ENCODE measurements around the gene CCDC12. TPM values are rescaled to one million over a fixed set of nuclear protein-coding genes. Genes with fewer than 3 reads are reported as not detected.

CCDC12 gene
- total and polyA plus RNA-seq, 12 donors: 33.2 to 145 (median 70.0) TPM

GRCh38 chr3:46900007-46900292 is 76.6 kb downstream of the CCDC12 start:
- Histone ChIP-seq H3K9me3 (replicated peaks in 1 of 3) (no peaks in the 10 kb centered on the region), H3K4me1 (replicated peaks in 1 of 2) (peaks cover 0 to 5% of the 10 kb centered on the region in 2 donors), H3K4me3 (no peak overlapping the region), H3K27me3 (peaks cover 11% of the 10 kb centered on the region), H3K36me3 (replicated peaks in 1 of 2) (no peaks in the 10 kb centered on the region), H3K27ac (no peak overlapping the region)
- DNase-seq: no peak
- TF ChIP-seq CTCF (IDR thresholded peaks at IDR 0.05) (no peak), POLR2A (IDR thresholded peaks at IDR 0.05) (no peak)
- WGBS, 4 donors: 62 to 92% (median 75%) methylated on average over 2 to 5 of the region's 5 CpGs; no CpG with 5 or more reads in 1 of the 4 donors
- intact Hi-C loops (cut with DNase I): loop anchor here in 1 of 2 donors (5.0 kb wide), 1 partner anchor 38 kb away; the partner anchor contains the start of gene MYL3

- TF ChIP-seq CTCF (IDR thresholded peaks at IDR 0.05) (no peak), POLR2A (IDR thresholded peaks at IDR 0.05) (no peak)
- DNase-seq: peak in 1 of 7 donors; percentile 18
- Histone ChIP-seq H3K36me3 (replicated peaks in 1 of 2) (no peaks in the 10 kb centered on the region), H3K27me3 (peaks cover 11% of the 10 kb centered on the region), H3K4me1 (replicated peaks in 1 of 2) (peaks cover 0 to 5% of the 10 kb centered on the region in 2 donors), H3K9me3 (replicated peaks in 1 of 3) (no peaks in the 10 kb centered on the region), H3K4me3 (no peak overlapping the region), H3K27ac (peak overlapping the region in 2 of 5 donors; percentile 5 to 13)
- intact Hi-C loops (cut with DNase I): loop anchor here (5.0 kb wide), 2 partner anchors 37 to 197 kb away; partner anchors contain the start of genes MYL3 (in 1 of the 2) and TMIE (in 1 of the 2)
- 68 to 85% (median 79%) methylated on average over 12 to 22 of the region's 22 CpGs for WGBS, 4 donors
Measured at GRCh38 chr3:46899151-46900006, 77.2 kb downstream of the CCDC12 start.

- intact Hi-C loops (cut with DNase I): loop anchor here in 1 of 2 donors (5.0 kb wide), 1 partner anchor 196 kb away; the partner anchor contains the start of gene TMIE
- Histone ChIP-seq H3K9me3 (replicated peaks in 1 of 3) (no peaks in the 10 kb centered on the region), H3K27ac (peak overlapping the region in 1 of 5 donors; percentile 3), H3K4me3 (no peak overlapping the region), H3K4me1 (replicated peaks in 1 of 2) (peaks cover 0 to 5% of the 10 kb centered on the region in 2 donors), H3K27me3 (peaks cover 11% of the 10 kb centered on the region), H3K36me3 (replicated peaks in 1 of 2) (no peaks in the 10 kb centered on the region)
- DNase-seq: peak in 1 of 7 donors; percentile 8
- WGBS, 4 donors: 17 to 38% (median 28%) methylated on average over 21 to 71 of the region's 71 CpGs
- TF ChIP-seq POLR2A (IDR thresholded peaks at IDR 0.05) (no peak), CTCF (IDR thresholded peaks at IDR 0.05) (no peak)
Measured at GRCh38 chr3:46898321-46899150, 78.0 kb downstream of the CCDC12 start.

GRCh38 chr3:46897829-46898320 is 78.7 kb downstream of the CCDC12 start:
- Histone ChIP-seq H3K27me3 (peaks cover 11% of the 10 kb centered on the region), H3K27ac (no peak overlapping the region), H3K4me3 (no peak overlapping the region), H3K36me3 (replicated peaks in 1 of 2) (no peaks in the 10 kb centered on the region), H3K4me1 (replicated peaks in 1 of 2) (peaks cover under 1 to 8% of the 10 kb centered on the region in 2 donors), H3K9me3 (replicated peaks in 1 of 3) (no peaks in the 10 kb centered on the region)
- WGBS, 4 donors: 66 to 78% (median 72%) methylated on average over 5 to 15 of the region's 15 CpGs
- TF ChIP-seq POLR2A (IDR thresholded peaks at IDR 0.05) (no peak), CTCF (IDR thresholded peaks at IDR 0.05) (no peak)
- DNase-seq: peak in 1 of 7 donors; percentile 8
- intact Hi-C loops (cut with DNase I): loop anchor here in 1 of 2 donors (5.0 kb wide), 1 partner anchor 196 kb away; the partner anchor contains the start of gene TMIE

Data from adrenal gland (tissue), 12 donors.